HepG2 (cell line): ENCODE measurements around the gene PNMA6F. TPM values are rescaled to one million over a fixed set of nuclear protein-coding genes. Genes with fewer than 3 reads are reported as not detected.

Source experiments
- ATAC-seq: fragments of 200-7000 bp; cut with Tn5 transposase; 3 replicates; pipeline ENCODE4 v1.9.1; 2020; ENCODE audit warnings: mild to moderate bottlenecking, moderate library complexity
- BruUV-seq: library from RNA; stranded (reverse); fragments of 400-500 nt; replicated peaks from 2 replicates; lab custom pipeline; 2021; lab: Mats Ljungman, UMichigan
- CTCF ChIA-PET: fragments of 300-600 bp; formaldehyde crosslinking; extraction: SDS; loops from one replicate; lab custom pipeline; 2021; ENCODE audit warnings: low total read pairs, inconsistent platforms, low intra/inter-chr PET ratio; lab: Yijun Ruan, JAX
- POLR2A ChIA-PET: fragments of 350-600 bp; sonication (Branson Sonifier 250); formaldehyde crosslinking; loops from one replicate; lab custom pipeline; 2020; ENCODE audit warnings: antibody characterized with exemption, inconsistent platforms; lab: Yijun Ruan, JAX
- DNase-seq: peaks from one replicate; pipeline ENCODE4 v3.0.0-alpha.2; 2015; ENCODE audit warnings: low spot score
- FAIRE-seq: peaks from 3 replicates; lab custom pipeline; 2011; peaks lifted over from hg19 to GRCh38; lab: Jason Lieb, UNC
- H2AFZ ChIP-seq: one replicate; pipeline ENCODE4 v1.6.1; 2011; ENCODE audit warnings: low read length, inconsistent platforms
- H3K27ac ChIP-seq: fragments of 300-600 bp; 3 replicates; pipeline ENCODE4 v1.8.0; 2011; ENCODE audit warnings: mixed run types, mild to moderate bottlenecking, mixed read lengths, low read length, inconsistent platforms; ENCODE audit not compliant: insufficient read depth; ENCODE audit errors: extremely low read length
- H3K27me3 ChIP-seq, 2 experiments: fragments of 200-600 bp in 1 of 2; 2 replicates in 1 of 2; 3 replicates in 1 of 2; pipeline versions ENCODE4 v1.6.0 to v1.8.0; 2011; ENCODE audit warnings: low read length in 2 of 2, mild to moderate bottlenecking in 2 of 2, moderate library complexity in 2 of 2, inconsistent platforms in 1 of 2; ENCODE audit not compliant: insufficient read depth in 2 of 2, control insufficient read depth in 1 of 2
- H3K36me3 ChIP-seq, 2 experiments: fragments of 200-600 bp in 1 of 2; replicated peaks in 1 of 2; 2 replicates in 1 of 2; 3 replicates in 1 of 2; pipeline versions ENCODE4 v1.5.1 to v1.8.0; 2011; ENCODE audit warnings: low read length in 2 of 2, inconsistent platforms in 1 of 2; ENCODE audit not compliant: insufficient read depth in 2 of 2, control insufficient read depth in 1 of 2
- H3K4me1 ChIP-seq: 2 replicates; pipeline ENCODE4 v1.5.1; 2012; ENCODE audit warnings: low read length, inconsistent platforms; ENCODE audit not compliant: insufficient read depth
- H3K4me2 ChIP-seq: 2 replicates; pipeline ENCODE4 v1.6.0; 2011; ENCODE audit warnings: low read depth, low read length, inconsistent platforms
- H3K4me3 ChIP-seq, 3 experiments: fragments of 200-600 bp in 1 of 3; sonication (generic), shearing (Covaris generic) in 1 of 3; replicated peaks in 1 of 3; 2 replicates each; pipeline ENCODE4 v1.5.1; 2011 to 2016; ENCODE audit warnings: low read length in 3 of 3, inconsistent platforms in 2 of 3, low read depth in 2 of 3, mild to moderate bottlenecking in 2 of 3, control low read depth in 1 of 3, mixed read lengths in 1 of 3; ENCODE audit not compliant: insufficient read depth in 1 of 3
- H3K79me2 ChIP-seq: one replicate; pipeline ENCODE4 v1.6.1; 2011; ENCODE audit warnings: low read length, inconsistent platforms; ENCODE audit not compliant: insufficient read depth
- H3K9ac ChIP-seq: 2 replicates; pipeline ENCODE4 v1.6.0; 2011; ENCODE audit warnings: mild to moderate bottlenecking, low read depth, low read length, inconsistent platforms; ENCODE audit not compliant: insufficient read depth
- H3K9me3 ChIP-seq: 2 replicates; pipeline ENCODE4 v1.5.1; 2012; ENCODE audit warnings: mild to moderate bottlenecking, low read length
- H4K20me1 ChIP-seq: 2 replicates; pipeline ENCODE4 v1.6.0; 2011; ENCODE audit warnings: inconsistent platforms, mild to moderate bottlenecking, low read length, moderate library complexity; ENCODE audit not compliant: insufficient read depth
- GATA4 ChIP-seq: sonication (generic); IDR thresholded peaks from 2 replicates; pipeline ENCODE4 v1.6.1; 2016; ENCODE audit warnings: antibody characterized with exemption, low read depth, borderline replicate concordance
- HNF1A ChIP-seq, 2 experiments: sonication (generic) in 1 of 2; formaldehyde crosslinking in 1 of 2; IDR thresholded peaks; 2 replicates each; pipeline versions ENCODE4 v1.4.0 to v1.6.1; 2016 to 2020; ENCODE audit warnings: borderline replicate concordance in 1 of 2, low read depth in 1 of 2, mild to moderate bottlenecking in 1 of 2, missing genetic modification reagents in 1 of 2
- KAT8 ChIP-seq: IDR thresholded peaks from 2 replicates; pipeline ENCODE4 v1.6.1; 2016; ENCODE audit warnings: missing genetic modification reagents, missing compliant biosample characterization
- KLF16 ChIP-seq, 2 experiments: sonication (generic) in 1 of 2; formaldehyde crosslinking in 1 of 2; IDR thresholded peaks; 2 replicates each; pipeline versions ENCODE4 v1.6.1 to v1.8.0; 2016 to 2023; ENCODE audit warnings: missing genetic modification reagents in 2 of 2, missing compliant biosample characterization in 1 of 2
- NFE2 ChIP-seq: sonication (generic); formaldehyde crosslinking; IDR thresholded peaks from 2 replicates; pipeline ENCODE4 v1.4.0; 2020; ENCODE audit warnings: missing genetic modification reagents
- NFE2L1 ChIP-seq: sonication (generic); formaldehyde crosslinking; IDR thresholded peaks from 2 replicates; pipeline ENCODE4 v1.4.0; 2020; ENCODE audit warnings: missing genetic modification reagents, mild to moderate bottlenecking, borderline replicate concordance
- REL ChIP-seq: sonication (generic); formaldehyde crosslinking; conservative IDR thresholded peaks from 2 replicates; pipeline ENCODE4 v1.8.0; 2022; ENCODE audit warnings: mild to moderate bottlenecking, missing genetic modification reagents, moderate library complexity
- RXRB ChIP-seq: IDR thresholded peaks from 2 replicates; pipeline ENCODE4 v1.6.1; 2016; ENCODE audit warnings: borderline replicate concordance, missing genetic modification reagents, missing compliant biosample characterization
- SALL2 ChIP-seq: sonication (generic); formaldehyde crosslinking; IDR thresholded peaks from 2 replicates; pipeline ENCODE4 v1.8.1; 2023; ENCODE audit warnings: mild to moderate bottlenecking, missing genetic modification reagents, inconsistent platforms
- ZBTB26 ChIP-seq: IDR thresholded peaks from 2 replicates; pipeline ENCODE4 v1.6.1; 2016; ENCODE audit warnings: missing compliant biosample characterization, missing genetic modification reagents, borderline replicate concordance
- ZBTB49 ChIP-seq: sonication (generic); formaldehyde crosslinking; IDR thresholded peaks from 2 replicates; pipeline ENCODE4 v1.4.0; 2020; ENCODE audit warnings: missing genetic modification reagents, borderline replicate concordance
- WGBS: methylation state at CpG from one replicate; pipeline ENCODE4 v1.1.6; 2017; ENCODE audit warnings: low lambda C conversion rate; 5-methylcytosine and 5-hydroxymethylcytosine counted together
- in situ Hi-C: cut with HindIII; loops from 2 replicates; pipeline ENCODE4 v1.10.0; 2017; ENCODE audit warnings: low pct_unique_long_range_greater_than_20kb; ENCODE audit not compliant: extremely low pct_ligation_motif_present
- intact Hi-C: fragments of 100-400 bp; cut with micrococcal nuclease; formaldehyde crosslinking; loops from one replicate; pipeline ENCODE4 v1.10.0; 2022; ENCODE audit not compliant: unreplicated experiment
- polyA plus RNA-seq, 8 experiments: library from polyadenylated mRNA; depleted of rRNA in 3 of 8; stranded (reverse) in 7 of 8; unstranded in 1 of 8; fragments of >200 nt; fragmentation: Illumina TruSeq in 4 of 8; extraction: Trizol in 4 of 8; gene quantifications; 2 replicates each; pipeline versions ENCODE4 v1.2.1 to v1.2.3, GENCODE V29; 2011 to 2016; ENCODE audit warnings: low read depth in 4 of 8, missing spikeins in 1 of 8, mixed read lengths in 1 of 8; ENCODE audit not compliant: insufficient read depth in 1 of 8
- total RNA-seq, 5 experiments: library from RNA; depleted of rRNA; stranded (reverse); fragments of >200 nt; fragmentation: Illumina TruSeq; extraction: Trizol; gene quantifications; 2 replicates each; pipeline ENCODE4 v1.2.3, GENCODE V29; 2016; ENCODE audit warnings: low read depth in 1 of 5

Gene PNMA6F
- total and polyA plus RNA-seq, 2 of the 13 experiments (the other 11 are each of a cell fraction or from before 2014, with no cell fraction given) = not detected

- TF ChIP-seq HNF1A (IDR thresholded peaks at IDR 0.05; ENCODE audit: low read depth) (no peak), HNF1A (CRISPR knock-in tag; IDR thresholded peaks at IDR 0.05; ENCODE audit: borderline replicate concordance) (no peak), GATA4 (no peak), KLF16 (CRISPR knock-in tag; IDR thresholded peaks at IDR 0.05) (no peak)
Observed at GRCh38 chrX:153304988-153305736, 16.4 kb downstream of the PNMA6F start (continued).

- H3K4me3 ChIP-seq = no peak overlapping the region
- no peak overlapping the region for H3K27ac ChIP-seq
- no peaks in the 10 kb centered on the region; a peak in 1 of 5 replicates for H3K27me3 ChIP-seq
- POLR2A ChIA-PET = no interaction called here
- FAIRE-seq (no peak), ATAC-seq (no peak)
- no peaks in the 10 kb centered on the region for H3K9me3 ChIP-seq
- no peak for TF ChIP-seq REL (CRISPR knock-in tag)
- TF ChIP-seq ZBTB26 = no peak
- no peak for TF ChIP-seq GATA4
- no peak for TF ChIP-seq SALL2 (CRISPR knock-in tag)
- no peak for TF ChIP-seq NFE2 (CRISPR knock-in tag)
- TF ChIP-seq ZBTB49 (CRISPR knock-in tag) = no peak
- no peak for TF ChIP-seq KAT8 (CRISPR knock-in tag)
- no peak for TF ChIP-seq RXRB (CRISPR knock-in tag)
- no peak for TF ChIP-seq NFE2L1
- TF ChIP-seq, all 625 proteins: peak for 0
- intact Hi-C loops (no loop called here), in situ Hi-C loops (no loop called here)
- no peak overlapping the region for H3K9ac ChIP-seq
- no peak overlapping the region for H3K4me2 ChIP-seq
- no TSS peak for BruUV-seq
- H3K79me2 ChIP-seq = no peaks in the 10 kb centered on the region
- DNase-seq = no peak
- no peaks in the 10 kb centered on the region for H4K20me1 ChIP-seq
- no peaks in the 10 kb centered on the region for H3K4me1 ChIP-seq
- H2AFZ ChIP-seq = no peak overlapping the region
- 34% methylated on average over 9 of the region's 12 CpGs for WGBS
- CTCF ChIA-PET = no interaction called here
- no peaks in the 10 kb centered on the region for H3K36me3 ChIP-seq
Observed at GRCh38 chrX:153303276-153304262, 18.0 kb downstream of the PNMA6F start.
